HEK293T (cell line): Measurements from ENCODE around the gene CD38.
A peak's percentile ranks its signal among the peaks of the same experiment; 100 is the strongest.
"Not testable (repeated sequence)": the region's sequence is repeated elsewhere in the genome, so short reads cannot be mapped to it uniquely, and the experiment has no call there.

ENCODE experiments used
- CTCF ChIA-PET: fragments of 350-600 bp; formaldehyde crosslinking; extraction: SDS; loops from one replicate; lab custom pipeline; 2021; ENCODE audit warnings: antibody characterized with exemption, inconsistent platforms; lab: Yijun Ruan, JAX
- POLR2A ChIA-PET: fragments of 350-600 bp; formaldehyde crosslinking; extraction: SDS; loops from one replicate; lab custom pipeline; 2020; ENCODE audit warnings: antibody characterized with exemption, inconsistent platforms; lab: Yijun Ruan, JAX
- DNase-seq: peaks from one replicate; pipeline ENCODE4 v3.0.0; 2012; ENCODE audit warnings: mixed read lengths; ENCODE audit errors: extremely low spot score
- ARNT ChIP-seq: fragments of 450-650 bp; IDR thresholded peaks from 2 replicates; pipeline ENCODE4 v1.6.1; 2017; ENCODE audit warnings: mild to moderate bottlenecking
- BHLHE40 ChIP-seq: fragments of 450-650 bp; IDR thresholded peaks from 2 replicates; pipeline ENCODE4 v1.6.1; 2016; ENCODE audit warnings: mild to moderate bottlenecking, moderate library complexity, borderline replicate concordance
- CTBP1 ChIP-seq: fragments of 450-650 bp; IDR thresholded peaks from 2 replicates; pipeline ENCODE4 v1.6.1; 2016; ENCODE audit warnings: borderline replicate concordance
- ELF4 ChIP-seq: fragments of 450-650 bp; IDR thresholded peaks from 2 replicates; pipeline ENCODE4 v1.6.1; 2017; ENCODE audit warnings: antibody characterized with exemption
- FOXA1 ChIP-seq: fragments of 450-650 bp; IDR thresholded peaks from 2 replicates; pipeline ENCODE4 v1.6.1; 2016; ENCODE audit warnings: mild to moderate bottlenecking
- FOXK2 ChIP-seq: fragments of 450-650 bp; IDR thresholded peaks from 2 replicates; pipeline ENCODE4 v1.6.1; 2016; ENCODE audit warnings: mild to moderate bottlenecking
- FOXM1 ChIP-seq: fragments of 450-650 bp; IDR thresholded peaks from 2 replicates; pipeline ENCODE4 v1.6.1; 2017; ENCODE audit warnings: mild to moderate bottlenecking, borderline replicate concordance
- HDGF ChIP-seq: fragments of 450-650 bp; IDR thresholded peaks from 2 replicates; pipeline ENCODE4 v1.6.1; 2017; ENCODE audit warnings: antibody characterized with exemption, borderline replicate concordance
- L3MBTL2 ChIP-seq: fragments of 450-650 bp; conservative IDR thresholded peaks from 2 replicates; pipeline ENCODE4 v1.6.1; 2016; ENCODE audit warnings: mild to moderate bottlenecking
- LEF1 ChIP-seq: fragments of 450-650 bp; IDR thresholded peaks from 2 replicates; pipeline ENCODE4 v1.6.1; 2017; ENCODE audit warnings: mild to moderate bottlenecking, borderline replicate concordance
- NFRKB ChIP-seq: fragments of 450-650 bp; IDR thresholded peaks from 2 replicates; pipeline ENCODE4 v1.6.1; 2016; ENCODE audit warnings: mild to moderate bottlenecking, moderate library complexity
- SP1 ChIP-seq: fragments of 450-650 bp; IDR thresholded peaks from 2 replicates; pipeline ENCODE4 v1.6.1; 2017
- SUZ12 ChIP-seq: fragments of 450-650 bp; IDR thresholded peaks from 2 replicates; pipeline ENCODE4 v1.6.1; 2016; ENCODE audit warnings: mild to moderate bottlenecking
- TARDBP ChIP-seq: fragments of 450-650 bp; IDR thresholded peaks from 2 replicates; pipeline ENCODE4 v1.6.1; 2016
- ZNF384 ChIP-seq: fragments of 450-650 bp; IDR thresholded peaks from 2 replicates; pipeline ENCODE4 v1.6.1; 2016
- TF ChIP-seq, protein P1 (sequence below): fragments of 450-650 bp; IDR thresholded peaks from 2 replicates; pipeline ENCODE4 v1.6.1; 2016

The CD38 gene

DNA sequence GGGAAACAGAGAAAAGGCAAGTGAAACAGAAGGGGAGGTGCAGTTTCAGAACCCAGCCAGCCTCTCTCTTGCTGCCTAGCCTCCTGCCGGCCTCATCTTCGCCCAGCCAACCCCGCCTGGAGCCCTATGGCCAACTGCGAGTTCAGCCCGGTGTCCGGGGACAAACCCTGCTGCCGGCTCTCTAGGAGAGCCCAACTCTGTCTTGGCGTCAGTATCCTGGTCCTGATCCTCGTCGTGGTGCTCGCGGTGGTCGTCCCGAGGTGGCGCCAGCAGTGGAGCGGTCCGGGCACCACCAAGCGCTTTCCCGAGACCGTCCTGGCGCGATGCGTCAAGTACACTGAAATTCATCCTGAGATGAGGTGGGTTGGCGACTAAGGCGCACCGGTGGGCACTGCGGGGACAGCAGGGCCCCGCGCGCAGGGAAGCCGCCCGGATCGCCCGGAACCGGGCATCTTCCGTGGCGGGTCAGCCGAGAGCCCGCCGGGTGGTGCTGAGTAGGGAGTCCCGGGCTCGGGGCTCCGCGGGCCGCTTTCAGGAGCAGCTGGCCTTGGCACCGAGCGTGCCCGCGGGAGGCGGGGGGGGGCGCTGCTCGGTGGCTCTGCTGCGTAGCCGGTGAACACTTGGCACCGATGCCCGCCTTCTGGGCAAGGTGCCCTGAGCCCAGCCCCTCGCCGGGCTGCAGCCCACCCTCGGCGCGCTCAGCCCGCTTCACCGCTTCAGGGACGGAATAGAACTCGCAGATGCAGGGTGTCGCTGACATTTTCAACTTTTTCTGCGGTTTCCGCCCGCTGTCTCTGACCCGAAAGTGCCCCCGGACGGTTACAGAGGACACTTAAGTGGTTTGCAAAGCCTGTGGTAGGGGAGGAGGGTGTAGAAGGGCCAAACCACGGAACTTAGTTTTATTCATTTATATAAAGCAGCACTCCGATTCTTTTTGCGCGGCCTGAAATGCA, at the start of gene CD38:
Gene CD38 (plus strand): TSS at position 40 of the 953 bp plus-strand sequence. CDS start 87 bp downstream, at position 127.
- TF ChIP-seq FOXA1 (no peak), L3MBTL2 (no peak)
- no peak for DNase-seq
- POLR2A ChIA-PET, result no interaction called here
- CTCF ChIA-PET, result no interaction called here

DNA sequence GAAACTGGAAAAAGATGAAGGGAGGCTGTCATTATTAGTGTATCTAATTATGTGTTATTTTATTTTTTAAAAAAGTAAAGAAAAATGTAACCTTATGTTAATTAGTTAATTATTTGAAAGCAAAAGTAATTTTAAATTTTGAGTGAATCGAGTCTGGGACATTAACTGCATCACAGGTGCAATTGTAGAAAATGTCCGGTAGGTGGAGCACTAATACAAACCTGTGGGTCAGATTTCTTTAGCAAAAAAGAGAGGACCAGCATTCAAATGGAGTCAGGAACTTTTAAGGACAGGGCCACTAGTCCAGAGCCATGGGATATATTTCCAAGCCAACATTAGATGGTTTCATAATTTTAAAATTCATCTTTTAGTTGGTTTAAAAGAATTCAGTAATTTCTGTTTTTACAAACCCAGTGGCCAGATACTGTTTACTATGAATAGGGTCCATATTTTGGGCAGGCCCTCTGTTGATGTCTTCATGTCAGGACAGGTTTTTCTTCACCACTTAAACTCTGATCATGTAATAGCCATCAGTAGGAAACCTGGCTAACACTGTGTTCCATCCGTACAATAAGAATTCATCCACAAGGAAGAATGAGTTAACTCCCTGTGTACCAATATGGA, 48.1 kb upstream of the CD38 start:
- CTCF ChIA-PET, result no interaction called here
- DNase-seq, result peak; percentile 63
- TF ChIP-seq SUZ12 (no peak), FOXK2 (no peak), LEF1 (no peak), ELF4 (no peak), CTBP1 (no peak), TARDBP (no peak)
- TF ChIP-seq, protein P1, sequence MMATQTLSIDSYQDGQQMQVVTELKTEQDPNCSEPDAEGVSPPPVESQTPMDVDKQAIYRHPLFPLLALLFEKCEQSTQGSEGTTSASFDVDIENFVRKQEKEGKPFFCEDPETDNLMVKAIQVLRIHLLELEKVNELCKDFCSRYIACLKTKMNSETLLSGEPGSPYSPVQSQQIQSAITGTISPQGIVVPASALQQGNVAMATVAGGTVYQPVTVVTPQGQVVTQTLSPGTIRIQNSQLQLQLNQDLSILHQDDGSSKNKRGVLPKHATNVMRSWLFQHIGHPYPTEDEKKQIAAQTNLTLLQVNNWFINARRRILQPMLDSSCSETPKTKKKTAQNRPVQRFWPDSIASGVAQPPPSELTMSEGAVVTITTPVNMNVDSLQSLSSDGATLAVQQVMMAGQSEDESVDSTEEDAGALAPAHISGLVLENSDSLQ, result no peak
- POLR2A ChIA-PET, result no interaction called here

DNA sequence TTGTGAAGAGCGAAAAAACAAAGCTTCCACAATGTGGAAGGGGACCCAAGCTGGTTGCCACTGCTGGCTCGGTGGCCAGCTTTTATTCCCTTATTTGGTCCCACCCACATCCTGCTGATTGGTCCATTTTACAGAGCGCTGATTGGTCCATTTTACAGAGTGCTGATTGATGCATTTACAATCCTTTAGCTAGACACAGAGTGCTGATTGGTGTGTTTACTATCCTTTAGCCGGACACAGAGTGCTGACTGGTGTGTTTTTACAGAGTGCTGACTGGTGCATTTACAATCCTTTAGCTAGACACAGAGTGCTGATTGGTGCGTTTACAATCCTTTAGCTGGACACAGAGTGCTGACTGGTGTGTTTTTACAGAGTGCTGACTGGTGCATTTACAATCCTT, 45.1 kb upstream of the CD38 start:
- CTCF ChIA-PET, DNase-seq, POLR2A ChIA-PET: not testable (repeated sequence)

DNA sequence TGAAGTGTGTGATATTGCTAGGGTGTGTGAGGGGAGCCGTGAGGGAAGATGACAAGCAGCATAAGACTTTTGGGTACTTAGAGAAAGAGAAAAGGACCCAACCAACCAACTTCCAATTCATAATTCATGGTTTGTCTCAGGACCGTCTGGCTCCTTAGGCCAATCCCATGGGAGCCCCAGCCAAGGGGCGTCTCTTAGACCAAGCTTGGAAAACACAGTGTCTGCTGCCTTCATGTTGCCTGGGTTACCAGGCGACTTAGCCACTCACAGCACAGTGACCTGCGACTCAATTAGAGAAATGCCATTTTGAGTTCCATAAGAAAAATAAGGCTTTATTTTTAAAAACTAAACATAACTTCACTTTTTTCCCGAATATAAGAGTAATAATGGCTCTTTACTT, 42.6 kb upstream of the CD38 start:
- CTCF ChIA-PET, result no interaction called here
- TF ChIP-seq ZNF384 (no peak), BHLHE40 (no peak), HDGF (no peak), SP1 (no peak), ARNT (no peak), FOXM1 (no peak), LEF1 (no peak)
- POLR2A ChIA-PET, result no interaction called here
- DNase-seq, result no peak

DNA sequence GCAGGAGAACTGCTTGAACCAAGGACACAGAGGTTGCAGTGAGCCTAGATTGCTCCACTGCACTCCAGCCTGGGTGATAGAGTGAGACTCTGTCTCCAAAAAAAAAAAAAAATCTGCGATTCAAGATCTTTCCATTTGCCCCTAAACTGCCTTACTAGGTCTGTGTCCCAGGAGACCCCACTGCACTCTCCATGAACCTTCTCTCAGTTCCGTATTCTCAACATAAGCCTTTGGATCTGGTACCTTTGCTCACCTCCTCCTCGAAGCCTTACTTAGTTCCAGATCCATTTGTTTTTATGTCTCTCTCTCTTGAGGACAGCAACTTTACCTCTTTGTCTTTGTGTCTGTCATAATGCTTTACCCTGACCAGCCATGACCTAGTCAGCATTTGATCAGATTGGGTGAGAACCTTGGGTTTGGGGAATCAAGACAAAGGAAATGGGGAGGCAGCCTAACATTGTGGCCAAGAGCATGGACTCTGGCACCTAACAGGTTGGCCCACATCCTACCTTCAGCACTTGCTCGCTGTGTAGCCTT, 41.5 kb upstream of the CD38 start:
- TF ChIP-seq FOXM1, result no peak
- TF ChIP-seq SUZ12, result no peak
- no peak for TF ChIP-seq L3MBTL2
- no peak for TF ChIP-seq ZNF384
- no peak for TF ChIP-seq NFRKB
- no peak for TF ChIP-seq SP1
- TF ChIP-seq BHLHE40, result no peak
- no peak for TF ChIP-seq LEF1
- TF ChIP-seq TARDBP, result no peak
- TF ChIP-seq ARNT, result no peak
- TF ChIP-seq HDGF, result no peak
- TF ChIP-seq, protein P1, result no peak
- no peak for TF ChIP-seq ELF4
- TF ChIP-seq FOXA1, result no peak
- CTCF ChIA-PET, result no interaction called here
- no peak for DNase-seq
- POLR2A ChIA-PET, result no interaction called here

DNA sequence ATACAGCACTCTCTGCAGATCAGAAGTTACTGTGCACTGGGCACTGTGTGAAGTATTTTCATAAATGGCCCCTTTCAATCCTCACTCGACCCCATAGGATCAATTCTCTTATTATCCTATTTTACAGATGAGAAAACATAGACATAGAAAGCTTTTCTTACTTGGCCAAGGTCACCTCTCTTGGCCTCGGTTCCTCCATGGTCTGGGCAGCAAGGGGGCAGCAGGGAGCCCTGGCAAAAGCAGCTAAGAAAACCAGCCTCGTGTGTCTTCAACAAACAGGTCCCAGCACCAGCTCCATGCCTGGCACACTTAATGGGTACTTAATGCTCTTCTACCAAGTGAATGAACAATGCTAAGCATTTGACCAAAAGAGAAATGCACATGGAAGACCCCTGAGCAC, 40.9 kb upstream of the CD38 start:
- CTCF ChIA-PET, result interaction anchor here (0.6 kb wide), 1 partner anchor 145 kb away, joined by 4 read pairs; no protein-coding TSS in a partner anchor
- no peak for DNase-seq
- POLR2A ChIA-PET, result no interaction called here
- TF ChIP-seq NFRKB (no peak), HDGF (no peak), SUZ12 (no peak), CTBP1 (no peak), ARNT (no peak), L3MBTL2 (no peak), ELF4 (no peak), FOXA1 (no peak), FOXM1 (no peak), BHLHE40 (no peak), LEF1 (no peak), ZNF384 (no peak), SP1 (no peak)

DNA sequence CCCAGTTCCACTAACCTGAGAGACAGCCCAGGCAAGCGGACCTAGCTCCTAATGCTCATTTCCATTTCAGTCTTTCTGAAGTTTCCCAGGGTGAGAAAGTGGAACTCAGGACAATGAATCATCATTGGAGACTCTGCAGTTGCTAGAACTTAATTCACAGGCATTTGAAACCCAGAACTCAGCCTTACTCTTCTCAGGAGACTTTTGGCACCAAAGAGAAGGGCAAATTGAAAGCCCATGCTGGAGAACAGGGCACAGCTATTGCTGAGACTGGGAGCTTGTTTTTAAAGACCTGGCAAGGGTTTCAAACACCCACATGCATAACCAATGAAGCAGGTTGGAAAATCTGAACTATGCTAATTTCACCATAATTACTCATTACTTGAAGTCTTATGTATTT, 39.3 kb upstream of the CD38 start:
- ChIA-PET CTCF (no interaction called here), POLR2A (no interaction called here)
- TF ChIP-seq TARDBP (no peak), ZNF384 (no peak), SUZ12 (no peak), CTBP1 (no peak), HDGF (no peak), ELF4 (no peak), LEF1 (no peak), FOXM1 (no peak), FOXA1 (no peak), FOXK2 (no peak), NFRKB (no peak), SP1 (no peak), BHLHE40 (no peak), ARNT (no peak), L3MBTL2 (no peak)
- TF ChIP-seq, protein P1, result no peak
- no peak for DNase-seq
